Measurements from ENCODE around the gene EHMT1.

Gene EHMT1

GRCh38 chr9:137680444-137681358 lies 61.9 kb downstream of the EHMT1 start:
- Mint-ChIP-seq H3K36me3 (ENCODE audit: low read depth) (peaks cover 28% of the 10 kb centered on the region), H3K27me3 (ENCODE audit: low read depth, poor library complexity) (no peaks in the 10 kb centered on the region), H3K4me3 (peak overlapping the region; percentile 63), H3K27ac (peak overlapping the region; percentile 93), H3K9me3 (peaks cover 6% of the 10 kb centered on the region), H3K4me1 (peaks cover 74% of the 10 kb centered on the region)
- DNase-seq = no peak
- no peak for TF ChIP-seq CTCF (IDR thresholded peaks at IDR 0.05)

GRCh38 chr9:137682428-137683105 lies 63.8 kb downstream of the EHMT1 start:
- H3K27ac Mint-ChIP-seq = peak overlapping the region; percentile 10
- no peak for DNase-seq

GRCh38 chr9:137683262-137683864 lies 64.6 kb downstream of the EHMT1 start:
- H3K27ac Mint-ChIP-seq = no peak overlapping the region
- H3K9me3 Mint-ChIP-seq = peaks cover 9% of the 10 kb centered on the region
- H3K36me3 Mint-ChIP-seq (ENCODE audit: low read depth) = peaks cover 26% of the 10 kb centered on the region
- peaks cover 65% of the 10 kb centered on the region for H3K4me1 Mint-ChIP-seq
- H3K4me3 Mint-ChIP-seq = no peak overlapping the region
- H3K27me3 Mint-ChIP-seq (ENCODE audit: low read depth, poor library complexity) = no peaks in the 10 kb centered on the region
- DNase-seq = no peak
- TF ChIP-seq CTCF (IDR thresholded peaks at IDR 0.05) = no peak

More at GRCh38 chr9:137682428-137683105, 63.8 kb downstream of the EHMT1 start:
- no peak for TF ChIP-seq CTCF (IDR thresholded peaks at IDR 0.05)
- H3K4me1 Mint-ChIP-seq = peaks cover 68% of the 10 kb centered on the region
- H3K36me3 Mint-ChIP-seq (ENCODE audit: low read depth) = peaks cover 30% of the 10 kb centered on the region
- no peaks in the 10 kb centered on the region for H3K27me3 Mint-ChIP-seq (ENCODE audit: low read depth, poor library complexity)
- H3K9me3 Mint-ChIP-seq = peaks cover 9% of the 10 kb centered on the region
- H3K4me3 Mint-ChIP-seq = no peak overlapping the region

GRCh38 chr9:137685035-137685740 lies 66.4 kb downstream of the EHMT1 start:
- H3K36me3 Mint-ChIP-seq (ENCODE audit: low read depth) = peaks cover 34% of the 10 kb centered on the region
- peaks cover 9% of the 10 kb centered on the region for H3K9me3 Mint-ChIP-seq
- TF ChIP-seq CTCF (IDR thresholded peaks at IDR 0.05) = no peak
- no peak for DNase-seq
- no peak overlapping the region for H3K27ac Mint-ChIP-seq
- H3K4me3 Mint-ChIP-seq = no peak overlapping the region
- no peaks in the 10 kb centered on the region for H3K27me3 Mint-ChIP-seq (ENCODE audit: low read depth, poor library complexity)
- H3K4me1 Mint-ChIP-seq = peaks cover 53% of the 10 kb centered on the region

GRCh38 chr9:137685741-137686420 lies 67.1 kb downstream of the EHMT1 start:
- Mint-ChIP-seq H3K4me3 (no peak overlapping the region), H3K27ac (no peak overlapping the region)

More at GRCh38 chr9:137685741-137686420, 67.1 kb downstream of the EHMT1 start:
- Mint-ChIP-seq H3K27me3 (ENCODE audit: low read depth, poor library complexity) (no peaks in the 10 kb centered on the region), H3K9me3 (peaks cover 9% of the 10 kb centered on the region), H3K4me1 (peaks cover 50% of the 10 kb centered on the region), H3K36me3 (ENCODE audit: low read depth) (peaks cover 34% of the 10 kb centered on the region)
- no peak for TF ChIP-seq CTCF (IDR thresholded peaks at IDR 0.05)
- DNase-seq = no peak

Measured in nephron progenitor cell (in vitro differentiated cells).